NOMO-1 treated with DMSO at 0.1 percent for 48 hours (cell line): Measurements from ENCODE around the gene CLEC2L.

Source experiments
- DNase-seq: peaks from one replicate; lab custom pipeline; 2025; ENCODE audit not compliant: unreplicated experiment; lab: John Stamatoyannopoulos, UW

CLEC2L gene

DNA sequence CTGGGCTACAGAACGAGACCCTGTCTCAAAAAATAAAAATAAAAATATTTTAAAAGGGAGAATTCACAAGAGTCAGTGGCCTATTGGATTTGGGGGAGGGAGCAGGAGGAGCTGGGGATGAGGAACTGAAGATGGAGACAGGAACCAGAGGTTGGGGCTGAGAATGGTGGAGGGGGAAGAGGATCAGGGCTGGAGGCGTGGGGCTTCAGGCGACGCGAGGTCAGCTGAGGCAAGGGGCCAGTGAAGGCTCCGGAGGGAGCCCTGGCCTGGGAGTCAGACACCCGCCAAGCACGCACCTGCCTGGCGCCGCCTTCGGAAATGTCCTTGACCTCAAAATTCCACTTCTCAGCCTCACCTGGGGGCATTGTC, 671 bp upstream of the CLEC2L start:
- no peak for DNase-seq

DNA sequence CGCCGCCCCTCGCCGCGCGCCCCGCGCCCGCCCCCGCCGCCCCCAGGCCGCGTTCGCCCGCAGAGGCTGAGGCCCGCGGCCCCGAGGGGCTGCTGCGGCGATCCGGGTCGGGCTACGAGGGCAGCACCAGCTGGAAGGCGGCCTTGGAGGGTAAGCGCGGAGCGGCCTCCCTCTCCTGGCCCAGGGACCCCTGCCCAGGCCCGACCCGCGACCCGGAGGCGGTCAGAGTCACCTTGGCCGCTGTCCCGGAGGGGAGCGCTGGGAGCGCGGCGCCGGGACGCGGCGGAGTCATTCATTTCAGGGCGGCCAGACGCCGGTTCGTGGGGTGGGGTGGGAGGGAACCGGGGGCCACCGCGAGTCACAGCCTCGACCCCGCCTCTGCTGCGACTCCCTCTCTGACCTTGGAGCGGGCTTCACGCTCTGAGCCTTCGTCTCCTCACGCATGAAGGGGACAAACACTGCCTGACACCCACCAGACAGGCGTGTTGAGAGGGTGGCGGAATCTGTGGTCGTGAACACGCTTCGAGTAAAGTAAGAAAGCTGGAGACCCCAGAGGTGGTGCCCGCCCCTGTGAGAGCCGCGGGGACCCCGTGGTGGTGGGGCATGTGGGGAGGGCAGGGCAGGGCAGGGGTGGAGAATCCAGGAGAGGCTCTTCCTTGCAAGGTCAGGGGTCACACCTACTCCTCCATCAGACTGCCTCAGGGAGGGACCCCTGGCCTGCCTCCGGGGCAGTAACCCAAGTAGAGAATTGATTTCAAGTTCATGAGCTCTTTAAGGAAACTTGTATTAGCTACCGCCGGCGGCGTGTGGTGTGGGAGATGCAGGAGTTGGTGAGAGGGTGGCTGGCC, 707 bp downstream of the CLEC2L start:
- no peak for DNase-seq

DNA sequence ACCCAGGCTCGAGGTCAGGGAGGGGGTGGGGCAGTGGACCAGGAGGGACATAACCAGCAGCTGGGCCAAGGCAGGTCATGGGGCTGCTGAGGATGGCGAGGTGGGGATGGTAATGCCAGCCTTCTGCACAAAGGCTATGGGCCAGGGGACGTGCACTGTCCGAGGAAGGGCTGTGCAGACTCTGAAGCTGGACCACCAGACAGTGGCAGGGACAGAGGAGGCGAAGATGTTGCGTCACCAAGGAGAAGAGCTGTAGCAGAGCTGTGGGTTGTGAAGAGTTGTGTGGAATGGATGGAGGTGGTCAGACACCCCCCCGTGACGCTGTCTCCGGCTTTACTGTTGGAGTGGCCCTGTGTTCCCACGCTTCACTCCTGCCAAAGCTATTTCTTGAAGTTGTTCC, 1.8 kb downstream of the CLEC2L start:
- no peak for DNase-seq

DNA sequence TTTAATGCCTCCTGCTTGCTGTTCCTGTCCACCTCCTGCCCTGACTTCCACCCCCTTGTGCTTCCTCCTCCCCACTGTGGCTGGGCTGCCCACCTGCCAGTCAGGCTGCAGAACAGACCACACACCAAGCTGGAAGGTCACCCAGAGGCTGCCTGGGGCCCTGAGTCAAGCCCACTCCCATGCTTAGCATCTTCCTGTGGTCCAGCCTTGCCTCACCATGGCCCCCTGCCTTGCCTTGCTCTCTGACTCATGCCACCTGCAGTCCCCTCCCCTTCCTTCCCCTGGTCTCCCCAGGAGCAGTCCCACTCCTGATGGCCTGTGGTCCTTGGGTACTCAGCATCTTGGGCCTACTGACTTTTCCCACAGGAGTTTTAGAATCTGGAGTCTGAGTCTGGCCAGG, 2.3 kb downstream of the CLEC2L start:
- DNase-seq: no peak

DNA sequence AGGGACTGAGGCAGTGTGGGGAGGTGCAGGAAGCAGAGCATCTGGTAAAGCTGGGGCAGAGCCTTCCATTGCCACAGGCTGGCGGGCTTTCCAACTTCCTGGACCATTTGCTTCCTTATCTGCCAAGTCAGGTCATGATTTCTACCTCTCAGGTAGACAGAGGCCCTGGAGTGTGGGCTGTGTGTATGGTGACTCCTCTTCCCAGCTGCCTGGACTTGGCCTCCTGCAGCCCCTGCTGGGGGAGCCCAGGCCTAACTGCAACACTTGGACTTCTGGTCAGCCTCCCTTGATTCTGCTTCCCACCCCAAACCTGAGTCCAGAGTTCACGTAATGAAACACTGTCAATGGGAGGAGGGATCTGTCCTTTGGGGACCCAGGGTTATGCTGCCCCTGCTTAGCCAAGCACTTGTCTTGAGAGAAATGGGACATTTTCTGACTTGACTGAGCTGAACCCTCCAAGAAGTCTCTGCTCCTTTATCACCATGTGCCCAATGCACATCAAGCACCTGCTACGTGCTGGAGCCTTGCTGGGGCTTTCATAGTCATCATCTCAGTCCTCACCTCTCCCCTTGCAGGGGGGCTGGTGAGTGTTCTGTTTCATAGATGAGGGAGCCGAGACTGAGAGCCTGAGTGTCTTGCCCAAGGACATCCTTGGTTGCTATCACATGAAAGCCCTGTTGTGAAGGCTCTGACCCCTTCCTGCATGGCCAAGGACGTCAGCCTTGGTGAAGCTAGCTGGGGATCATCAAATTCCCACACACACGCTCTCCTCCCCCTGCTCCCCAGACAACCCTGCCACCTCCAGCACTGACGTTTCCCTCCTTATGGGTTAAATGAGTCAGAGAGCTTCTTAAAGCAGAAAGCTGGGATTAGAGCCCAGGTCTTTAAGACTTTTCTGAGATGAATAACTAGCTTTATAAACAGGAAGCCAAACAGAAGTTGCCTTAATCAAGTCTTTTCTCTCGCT, 3.4 kb downstream of the CLEC2L start:
- DNase-seq: no peak

DNA sequence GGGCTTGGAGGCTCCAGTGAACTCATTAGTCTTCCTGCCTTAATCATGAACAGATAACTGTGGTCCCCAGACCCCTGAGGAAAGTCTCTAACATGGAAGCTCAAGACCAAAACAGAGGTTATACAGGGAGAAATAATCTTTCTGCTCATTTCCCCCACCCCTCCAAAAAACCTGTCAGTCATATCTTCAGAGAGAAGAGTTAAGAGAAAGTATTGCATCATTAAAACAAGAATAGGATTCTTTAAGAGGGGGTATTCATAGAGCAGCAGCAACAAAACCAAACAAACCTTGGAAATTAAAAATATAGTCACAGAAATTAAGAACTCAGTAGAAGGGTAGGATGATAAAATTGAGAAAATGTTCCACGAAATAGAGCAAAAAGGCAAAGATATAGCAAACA, 7.6 kb downstream of the CLEC2L start:
- no peak for DNase-seq

GRCh38 chr7:139532636-139533155, 9.2 kb downstream of the CLEC2L start:
- no peak for DNase-seq

DNA sequence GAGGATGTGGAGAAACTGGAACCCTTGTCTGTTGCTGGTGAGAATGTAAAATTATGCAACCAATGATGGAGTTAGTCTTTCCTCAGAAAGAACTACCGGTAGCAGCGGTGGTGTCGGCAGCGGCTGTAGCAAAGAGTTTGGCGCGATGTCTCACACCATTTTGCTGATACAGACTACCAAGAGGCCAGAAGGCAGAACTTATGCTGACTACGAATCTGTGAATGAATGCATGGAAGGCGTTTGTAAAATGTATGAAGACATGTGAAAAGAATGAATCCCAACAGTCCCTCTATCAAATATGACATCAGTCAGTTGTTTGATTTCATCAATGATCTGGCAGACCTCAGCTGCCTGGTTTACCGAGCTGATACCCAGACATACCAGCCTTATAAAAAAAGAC, 10.6 kb downstream of the CLEC2L start:
- DNase-seq: no peak

DNA sequence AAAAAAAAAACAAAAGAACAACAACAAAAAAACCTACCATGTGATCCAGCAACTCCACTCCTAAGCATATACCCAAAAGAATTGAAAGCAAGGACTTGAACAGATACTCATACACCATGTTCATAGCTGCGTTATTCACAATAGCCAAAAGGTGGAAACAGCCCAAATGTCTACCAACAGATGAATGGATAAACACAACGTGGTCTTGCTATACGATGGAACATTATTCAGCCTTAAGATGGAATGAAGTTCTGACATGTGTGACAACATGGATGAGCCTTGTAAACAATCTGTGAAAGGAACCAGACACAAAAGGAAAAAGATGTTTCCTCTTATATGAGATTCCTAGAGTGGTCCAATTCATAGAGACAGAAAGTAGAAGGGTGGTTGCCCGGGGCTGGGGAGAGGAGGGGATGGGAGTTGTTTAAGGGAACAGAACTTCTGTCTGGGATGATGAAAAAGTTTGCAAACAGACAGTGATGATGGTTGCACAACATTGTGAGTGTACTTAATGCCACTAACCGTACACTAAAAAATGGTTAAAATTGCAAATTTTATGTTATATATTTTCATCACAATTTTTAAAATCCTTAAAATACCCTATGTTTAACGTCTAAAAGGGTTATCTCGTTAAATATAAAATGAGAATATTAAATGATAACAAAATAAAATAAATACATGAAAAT, 11.6 kb downstream of the CLEC2L start:
- no peak for DNase-seq

GRCh38 chr7:139536152-139536551, 12.7 kb downstream of the CLEC2L start:
- DNase-seq: no peak

DNA sequence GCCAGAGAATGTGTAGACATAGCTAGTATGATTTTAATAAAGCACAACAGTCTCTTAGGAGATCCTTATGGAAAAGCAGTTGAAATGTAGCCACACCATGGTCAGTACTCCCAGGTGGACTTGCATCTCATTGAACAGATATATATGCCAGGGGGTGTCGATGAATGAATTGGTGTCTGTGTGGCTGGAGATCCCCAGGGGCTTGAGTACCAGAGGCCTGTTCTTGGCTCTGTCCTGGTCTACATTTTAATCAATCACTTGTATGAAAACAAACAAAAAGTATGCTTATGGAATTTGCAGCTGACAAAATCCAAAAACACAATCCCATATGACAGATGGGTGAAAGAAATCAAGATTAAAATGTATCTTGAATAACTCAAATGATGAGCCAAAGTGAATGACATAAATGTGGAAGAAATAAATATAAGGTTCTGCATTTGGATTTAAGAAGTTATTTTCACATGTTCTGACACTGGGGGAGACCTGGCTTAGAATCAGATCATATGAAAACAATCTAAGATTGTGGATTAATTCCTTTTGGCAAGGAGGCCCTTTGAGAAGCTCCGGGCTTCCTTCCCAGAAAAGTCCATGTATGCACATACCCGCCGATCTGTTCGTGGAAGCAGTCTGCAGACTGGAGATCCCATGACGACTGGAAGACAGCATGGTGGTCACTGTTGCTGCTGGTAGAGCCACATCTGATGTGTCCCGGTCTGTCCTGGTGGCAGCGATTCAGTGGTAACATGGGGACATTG, 15.6 kb downstream of the CLEC2L start:
- no peak for DNase-seq

GRCh38 chr7:139540203-139540602, 16.7 kb downstream of the CLEC2L start:
- no peak for DNase-seq

DNA sequence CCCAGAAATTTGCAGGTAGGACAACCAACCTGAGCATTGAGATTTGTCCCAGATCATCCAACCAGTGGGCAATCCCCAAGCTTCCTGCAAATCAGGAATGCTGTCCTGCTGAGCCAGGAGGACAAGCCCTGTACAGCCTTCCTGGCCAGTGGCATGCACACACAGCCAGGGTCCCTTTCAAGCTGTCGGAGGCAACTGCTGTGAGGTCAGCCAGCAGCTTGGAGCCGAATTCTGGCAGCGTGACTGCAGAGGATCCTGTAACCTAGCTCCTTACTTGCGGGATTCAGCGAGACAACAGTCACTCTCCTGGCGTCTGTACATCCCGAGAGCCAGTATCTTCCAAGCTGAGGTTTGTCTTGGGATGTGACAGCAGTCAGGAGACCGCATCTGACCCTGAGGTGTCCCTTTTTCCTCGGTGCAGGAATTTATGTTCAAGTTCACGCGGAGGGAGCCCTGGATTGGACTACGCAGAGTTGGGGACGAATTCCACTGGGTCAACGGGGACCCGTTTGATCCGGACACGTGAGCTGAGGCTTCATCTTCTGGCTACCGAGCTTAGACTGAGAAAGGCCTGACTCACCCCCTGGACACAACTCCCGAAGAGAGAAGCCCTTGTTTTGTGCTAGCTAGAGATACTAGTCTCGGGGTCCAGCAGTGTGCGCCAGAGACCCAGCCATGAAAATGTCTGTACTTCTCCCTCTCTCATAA, 18.3 kb downstream of the CLEC2L start:
- DNase-seq: no peak

GRCh38 chr7:139542308-139543151, 19.0 kb downstream of the CLEC2L start:
- DNase-seq: no peak

DNA sequence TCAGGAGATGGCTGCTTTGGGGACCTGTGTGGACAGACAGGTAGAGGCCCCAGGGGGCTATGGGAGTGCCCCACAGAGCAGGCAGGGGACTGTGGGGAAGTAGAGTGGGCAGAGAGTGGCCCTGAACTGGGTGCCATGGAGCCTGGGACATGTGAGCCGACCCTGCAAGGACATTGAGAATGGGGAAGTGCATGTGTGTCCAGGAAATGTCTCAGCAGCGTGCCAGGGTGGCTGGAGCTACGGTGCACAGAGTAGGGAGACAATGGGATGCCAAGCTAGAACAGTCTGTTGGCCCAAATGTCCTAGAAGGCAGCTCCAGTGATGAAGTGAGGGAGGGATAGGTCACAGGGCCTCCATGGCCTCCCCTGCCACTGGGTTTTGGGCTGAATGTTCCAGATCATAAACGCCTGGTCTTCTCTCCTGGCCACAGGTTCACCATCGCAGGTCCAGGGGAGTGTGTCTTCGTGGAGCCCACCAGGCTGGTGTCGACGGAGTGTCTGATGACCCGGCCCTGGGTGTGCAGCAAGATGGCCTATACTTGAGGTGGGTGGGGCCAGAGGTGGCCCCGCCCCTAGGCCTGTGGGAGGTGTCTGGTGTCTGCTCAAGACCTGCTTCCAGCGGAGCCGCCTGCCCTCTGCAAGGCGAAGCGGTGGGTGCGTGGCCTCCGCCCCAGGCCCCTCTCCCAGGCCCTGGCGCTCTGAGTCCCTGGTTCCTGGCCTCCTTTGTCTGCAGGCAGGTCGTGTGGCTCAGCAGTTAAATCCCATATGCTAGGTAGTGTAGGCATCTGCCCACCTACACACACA, 20.5 kb downstream of the CLEC2L start:
- DNase-seq: peak; percentile 3

GRCh38 chr7:139544645-139545044, 21.2 kb downstream of the CLEC2L start:
- DNase-seq: no peak

GRCh38 chr7:139548302-139549028, 25.0 kb downstream of the CLEC2L start:
- no peak for DNase-seq
